K562 (cell line): ENCODE data around the gene PIMREG. TPM values are rescaled to one million over a fixed set of nuclear protein-coding genes. Genes with fewer than 3 reads are reported as not detected.

Experiments
- CBFA2T3 ChIP-seq: fragments of 450-650 bp; IDR thresholded peaks from 2 replicates; pipeline ENCODE4 v1.6.1; 2017
- DPF2 ChIP-seq: fragments of 450-650 bp; IDR thresholded peaks from 2 replicates; pipeline ENCODE4 v1.6.1; 2016
- EGR1 ChIP-seq: fragments of 450-650 bp; conservative IDR thresholded peaks from 2 replicates; pipeline ENCODE4 v1.6.1; 2017; ENCODE audit warnings: mild to moderate bottlenecking
- FOSL1 ChIP-seq: fragments of 200-800 bp; sonication (Bioruptor generic); conservative IDR thresholded peaks from 2 replicates; pipeline ENCODE4 v1.6.1; 2016; ENCODE audit warnings: missing genetic modification characterization, missing compliant biosample characterization
- MEF2D ChIP-seq: conservative IDR thresholded peaks from 2 replicates; pipeline ENCODE4 v1.6.1; 2016; ENCODE audit warnings: low read depth, missing genetic modification characterization, missing compliant biosample characterization
- NCOA6 ChIP-seq: fragments of 450-650 bp; IDR thresholded peaks from 2 replicates; pipeline ENCODE4 v1.6.1; 2017; ENCODE audit warnings: mild to moderate bottlenecking
- NR2C1 ChIP-seq, 2 experiments: fragments of 450-650 bp; IDR thresholded peaks; 2 replicates each; pipeline ENCODE4 v1.6.1; 2017; ENCODE audit warnings: mild to moderate bottlenecking in 2 of 2, antibody characterized with exemption in 1 of 2, inconsistent platforms in 1 of 2, missing compliant biosample characterization in 1 of 2, missing genetic modification characterization in 1 of 2
- RBM15 ChIP-seq: fragments of 200-400 bp; formaldehyde crosslinking; IDR thresholded peaks from 2 replicates; pipeline ENCODE4 v1.6.1; 2018; ENCODE audit warnings: mild to moderate bottlenecking, low read length, moderate library complexity; ENCODE audit not compliant: insufficient read depth
- TAF9B ChIP-seq: fragments of 450-650 bp; IDR thresholded peaks from 2 replicates; pipeline ENCODE4 v1.6.1; 2018; ENCODE audit warnings: mild to moderate bottlenecking; ENCODE audit not compliant: partially characterized antibody
- XRCC4 ChIP-seq: IDR thresholded peaks from one replicate; pipeline ENCODE4 v1.6.1; 2011; ENCODE audit not compliant: insufficient read depth, insufficient read length; ENCODE audit errors: extremely low read depth
- ZFP1 ChIP-seq: fragments of 450-650 bp; formaldehyde crosslinking; IDR thresholded peaks from 2 replicates; pipeline ENCODE4 v1.4.0; 2020; ENCODE audit warnings: mild to moderate bottlenecking, mixed read lengths
- polyA plus RNA-seq, 8 experiments: library from polyadenylated mRNA; depleted of rRNA in 4 of 8; stranded (reverse) in 5 of 8; unstranded in 3 of 8; fragments of >200 nt; fragmentation: Nextera tagmentation in 2 of 8; fragmentation: Illumina TruSeq in 1 of 8; extraction: Ambion mirVana in 2 of 8; extraction: Trizol in 1 of 8; gene quantifications; 2 replicates each; pipeline versions ENCODE4 v1.2.1 to v1.2.3, GENCODE V29; 2011 to 2014; ENCODE audit warnings: inconsistent platforms in 1 of 8, missing spikeins in 1 of 8
- total RNA-seq, 7 experiments: library from RNA; depleted of rRNA in 6 of 7; stranded (reverse); fragments of >200 nt in 6 of 7; fragmentation: Illumina TruSeq in 2 of 7; extraction: Trizol in 2 of 7; gene quantifications; 2 replicates each; pipeline versions ENCODE4 v1.2.1 to v1.2.3, GENCODE V29; 2011 to 2021; ENCODE audit warnings: low replicate concordance in 1 of 7
- TF ChIP-seq, protein P1 (sequence below), 3 experiments: fragments of 200-800 bp in 1 of 3; fragments of 250-450 bp in 1 of 3; fragments of 450-650 bp in 1 of 3; sonication (Bioruptor Pico) in 1 of 3; sonication (Bioruptor generic) in 1 of 3; formaldehyde crosslinking in 1 of 3; IDR thresholded peaks; 2 replicates each; pipeline versions ENCODE4 v1.6.1 to v1.8.0; 2016 to 2022; ENCODE audit warnings: mild to moderate bottlenecking in 2 of 3, missing genetic modification characterization in 2 of 3, missing compliant biosample characterization in 1 of 3, moderate library complexity in 1 of 3
- TF ChIP-seq, protein P2 (sequence below), 2 experiments: fragments of 450-650 bp; IDR thresholded peaks; 2 replicates each; pipeline ENCODE4 v1.6.1; 2016
- TF ChIP-seq, protein P3 (sequence below): IDR thresholded peaks from 2 replicates; pipeline ENCODE4 v1.6.1; 2011; ENCODE audit not compliant: insufficient read length; ENCODE audit errors: extremely low read depth
- TF ChIP-seq, protein P4 (sequence below): fragments of 200-800 bp; sonication (Bioruptor generic); IDR thresholded peaks from 2 replicates; pipeline ENCODE4 v1.6.1; 2017; ENCODE audit warnings: missing genetic modification characterization, missing compliant biosample characterization

The PIMREG gene
- total and polyA plus RNA-seq, 9 of the 15 experiments (the other 6 are each of a cell fraction or from before 2014, with no cell fraction given), result 1.1 to 16.7 (median 9.4) TPM

DNA sequence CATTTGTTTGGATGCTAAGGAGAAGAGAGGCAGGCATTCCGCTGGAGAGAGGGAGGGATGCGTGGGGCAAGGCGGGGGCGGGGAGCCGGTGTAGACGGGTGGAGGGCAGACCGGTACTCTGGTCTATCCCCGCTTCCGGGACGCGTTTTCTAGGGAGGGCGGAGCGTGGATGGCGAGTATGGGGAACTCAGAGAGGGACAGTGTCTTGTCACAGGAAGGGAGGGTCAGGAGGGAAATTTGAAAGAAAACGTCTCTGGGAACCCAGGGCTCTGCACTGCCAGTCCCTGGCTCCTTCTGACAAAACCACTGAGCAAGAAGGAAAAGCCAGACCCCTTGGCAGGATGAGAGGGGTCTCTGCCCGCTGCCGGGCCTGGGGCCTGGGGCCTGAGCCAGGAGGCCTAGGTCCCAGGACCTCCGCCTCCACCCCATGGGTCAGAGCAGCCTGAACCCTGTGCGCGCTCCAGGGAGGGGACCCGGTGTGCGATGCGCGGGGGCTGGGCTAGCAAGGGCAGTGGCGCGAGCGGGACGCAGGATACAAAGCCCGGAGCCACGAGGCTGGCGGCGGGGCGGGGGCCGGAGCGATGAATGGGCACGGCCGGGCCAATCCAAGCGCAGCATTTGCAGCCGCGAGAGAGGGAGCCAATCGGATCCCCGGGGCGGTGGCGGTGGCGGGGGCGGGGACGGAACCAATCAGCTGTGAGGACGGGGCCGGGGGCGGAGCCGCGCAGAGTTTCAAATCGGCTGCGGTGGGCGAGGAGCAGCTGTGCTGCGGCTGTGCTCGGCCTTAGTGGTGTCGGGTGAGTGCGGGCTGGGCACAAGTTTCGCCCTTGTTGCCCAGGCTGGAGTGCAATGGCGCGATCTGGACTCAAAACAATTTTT, at the start of gene PIMREG (continued):
- TF ChIP-seq, protein P1, sequence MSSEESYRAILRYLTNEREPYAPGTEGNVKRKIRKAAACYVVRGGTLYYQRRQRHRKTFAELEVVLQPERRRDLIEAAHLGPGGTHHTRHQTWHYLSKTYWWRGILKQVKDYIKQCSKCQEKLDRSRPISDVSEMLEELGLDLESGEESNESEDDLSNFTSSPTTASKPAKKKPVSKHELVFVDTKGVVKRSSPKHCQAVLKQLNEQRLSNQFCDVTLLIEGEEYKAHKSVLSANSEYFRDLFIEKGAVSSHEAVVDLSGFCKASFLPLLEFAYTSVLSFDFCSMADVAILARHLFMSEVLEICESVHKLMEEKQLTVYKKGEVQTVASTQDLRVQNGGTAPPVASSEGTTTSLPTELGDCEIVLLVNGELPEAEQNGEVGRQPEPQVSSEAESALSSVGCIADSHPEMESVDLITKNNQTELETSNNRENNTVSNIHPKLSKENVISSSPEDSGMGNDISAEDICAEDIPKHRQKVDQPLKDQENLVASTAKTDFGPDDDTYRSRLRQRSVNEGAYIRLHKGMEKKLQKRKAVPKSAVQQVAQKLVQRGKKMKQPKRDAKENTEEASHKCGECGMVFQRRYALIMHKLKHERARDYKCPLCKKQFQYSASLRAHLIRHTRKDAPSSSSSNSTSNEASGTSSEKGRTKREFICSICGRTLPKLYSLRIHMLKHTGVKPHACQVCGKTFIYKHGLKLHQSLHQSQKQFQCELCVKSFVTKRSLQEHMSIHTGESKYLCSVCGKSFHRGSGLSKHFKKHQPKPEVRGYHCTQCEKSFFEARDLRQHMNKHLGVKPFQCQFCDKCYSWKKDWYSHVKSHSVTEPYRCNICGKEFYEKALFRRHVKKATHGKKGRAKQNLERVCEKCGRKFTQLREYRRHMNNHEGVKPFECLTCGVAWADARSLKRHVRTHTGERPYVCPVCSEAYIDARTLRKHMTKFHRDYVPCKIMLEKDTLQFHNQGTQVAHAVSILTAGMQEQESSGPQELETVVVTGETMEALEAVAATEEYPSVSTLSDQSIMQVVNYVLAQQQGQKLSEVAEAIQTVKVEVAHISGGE (CRISPR knock-in tag; IDR thresholded peaks at IDR 0.05), result 0 out of 6 replicates have a peak, but pooled peaks of 1 of the 3 experiments have one; percentile 33
- TF ChIP-seq, protein P2, sequence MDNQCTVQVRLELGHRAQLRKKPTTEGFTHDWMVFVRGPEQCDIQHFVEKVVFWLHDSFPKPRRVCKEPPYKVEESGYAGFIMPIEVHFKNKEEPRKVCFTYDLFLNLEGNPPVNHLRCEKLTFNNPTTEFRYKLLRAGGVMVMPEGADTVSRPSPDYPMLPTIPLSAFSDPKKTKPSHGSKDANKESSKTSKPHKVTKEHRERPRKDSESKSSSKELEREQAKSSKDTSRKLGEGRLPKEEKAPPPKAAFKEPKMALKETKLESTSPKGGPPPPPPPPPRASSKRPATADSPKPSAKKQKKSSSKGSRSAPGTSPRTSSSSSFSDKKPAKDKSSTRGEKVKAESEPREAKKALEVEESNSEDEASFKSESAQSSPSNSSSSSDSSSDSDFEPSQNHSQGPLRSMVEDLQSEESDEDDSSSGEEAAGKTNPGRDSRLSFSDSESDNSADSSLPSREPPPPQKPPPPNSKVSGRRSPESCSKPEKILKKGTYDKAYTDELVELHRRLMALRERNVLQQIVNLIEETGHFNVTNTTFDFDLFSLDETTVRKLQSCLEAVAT (IDR thresholded peaks at IDR 0.05), result no peak
- TF ChIP-seq CBFA2T3 (peak; percentile 47; the same call in 1 of the 2 replicates), ZFP1 (CRISPR knock-in tag) (no peak), RBM15 (no peak), FOSL1 (tag) (peak; percentile 38; the same call in 1 of the 2 replicates), DPF2 (no peak), XRCC4 (no peak), MEF2D (tag) (no peak), EGR1 (peak; percentile 90), NR2C1 (IDR thresholded peaks at IDR 0.05) (no peak), NR2C1 (tag; IDR thresholded peaks at IDR 0.05) (no peak), TAF9B (no peak), NCOA6 (no peak)
- TF ChIP-seq, protein P3, sequence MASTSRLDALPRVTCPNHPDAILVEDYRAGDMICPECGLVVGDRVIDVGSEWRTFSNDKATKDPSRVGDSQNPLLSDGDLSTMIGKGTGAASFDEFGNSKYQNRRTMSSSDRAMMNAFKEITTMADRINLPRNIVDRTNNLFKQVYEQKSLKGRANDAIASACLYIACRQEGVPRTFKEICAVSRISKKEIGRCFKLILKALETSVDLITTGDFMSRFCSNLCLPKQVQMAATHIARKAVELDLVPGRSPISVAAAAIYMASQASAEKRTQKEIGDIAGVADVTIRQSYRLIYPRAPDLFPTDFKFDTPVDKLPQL, result no peak
- TF ChIP-seq, protein P4, sequence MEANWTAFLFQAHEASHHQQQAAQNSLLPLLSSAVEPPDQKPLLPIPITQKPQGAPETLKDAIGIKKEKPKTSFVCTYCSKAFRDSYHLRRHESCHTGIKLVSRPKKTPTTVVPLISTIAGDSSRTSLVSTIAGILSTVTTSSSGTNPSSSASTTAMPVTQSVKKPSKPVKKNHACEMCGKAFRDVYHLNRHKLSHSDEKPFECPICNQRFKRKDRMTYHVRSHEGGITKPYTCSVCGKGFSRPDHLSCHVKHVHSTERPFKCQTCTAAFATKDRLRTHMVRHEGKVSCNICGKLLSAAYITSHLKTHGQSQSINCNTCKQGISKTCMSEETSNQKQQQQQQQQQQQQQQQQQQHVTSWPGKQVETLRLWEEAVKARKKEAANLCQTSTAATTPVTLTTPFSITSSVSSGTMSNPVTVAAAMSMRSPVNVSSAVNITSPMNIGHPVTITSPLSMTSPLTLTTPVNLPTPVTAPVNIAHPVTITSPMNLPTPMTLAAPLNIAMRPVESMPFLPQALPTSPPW (CRISPR knock-in tag), result peak; percentile 87
